Mesenteric fat pad (tissue), 1 donor: ENCODE data around the gene IL17RC. TPM values are rescaled to one million over a fixed set of nuclear protein-coding genes. Genes with fewer than 3 reads are reported as not detected.
"Not testable (repeated sequence)": the region's sequence is repeated elsewhere in the genome, so short reads cannot be mapped to it uniquely, and the experiment has no call there.

Experiments
- DNase-seq: peaks from one replicate; pipeline ENCODE4 v3.0.0-alpha.2; 2020; ENCODE audit warnings: low spot score
- total RNA-seq: library from RNA; stranded (reverse); fragmentation: NEBNext Ultra II Directional; extraction: Animal tissue kit (Norgen Biotek cat#: 25700); gene quantifications from one replicate; pipeline ENCODE4 v1.2.1, GENCODE V29; 2021
- donor health status: DM: yes; HTN: yes; CAD: no.

Gene IL17RC
- total RNA-seq, 1 donor from 2014 or later: 28.8 TPM

- no peak for DNase-seq
Measured at GRCh38 chr3:9914559-9915253, 2.2 kb upstream of the IL17RC start.

- DNase-seq: peak; percentile 92
Measured at GRCh38 chr3:9915254-9916141, 1.4 kb upstream of the IL17RC start.

- DNase-seq: no peak
Measured at GRCh38 chr3:9916346-9916733, 558 bp upstream of the IL17RC start.

GRCh38 chr3:9917820-9918219 is 922 bp downstream of the IL17RC start:
- DNase-seq: no peak

DNA sequence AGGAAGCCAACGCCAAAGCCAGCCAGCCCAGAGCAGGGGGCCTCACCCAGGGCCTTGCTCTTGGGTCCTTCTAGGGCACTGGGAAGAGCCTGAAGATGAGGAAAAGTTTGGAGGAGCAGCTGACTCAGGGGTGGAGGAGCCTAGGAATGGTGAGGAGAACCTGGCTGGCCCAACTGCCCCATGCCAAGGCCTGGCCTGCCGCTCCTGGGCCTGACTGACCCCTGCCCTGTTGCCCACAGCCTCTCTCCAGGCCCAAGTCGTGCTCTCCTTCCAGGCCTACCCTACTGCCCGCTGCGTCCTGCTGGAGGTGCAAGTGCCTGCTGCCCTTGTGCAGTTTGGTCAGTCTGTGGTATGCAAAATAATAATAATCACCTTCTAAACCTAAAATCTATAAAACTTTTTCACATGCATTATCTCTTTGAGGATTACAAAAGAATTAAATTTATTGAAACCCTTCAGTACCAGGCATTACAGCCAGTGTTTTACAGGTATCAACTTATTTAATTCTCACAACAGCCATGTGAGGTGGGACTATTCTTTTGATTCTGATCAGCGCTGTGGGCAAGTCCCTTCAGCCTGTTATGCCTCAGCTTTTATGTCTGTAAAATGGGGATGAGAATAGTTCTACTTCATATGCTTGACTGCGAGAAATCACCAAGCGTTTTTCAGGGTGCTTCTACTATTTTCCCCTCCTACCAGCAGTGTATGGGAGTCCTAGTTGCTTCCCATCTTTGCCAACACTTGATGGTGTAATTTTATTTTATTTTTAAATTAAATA is 1.6 kb downstream of the IL17RC start:
- no peak for DNase-seq

DNA sequence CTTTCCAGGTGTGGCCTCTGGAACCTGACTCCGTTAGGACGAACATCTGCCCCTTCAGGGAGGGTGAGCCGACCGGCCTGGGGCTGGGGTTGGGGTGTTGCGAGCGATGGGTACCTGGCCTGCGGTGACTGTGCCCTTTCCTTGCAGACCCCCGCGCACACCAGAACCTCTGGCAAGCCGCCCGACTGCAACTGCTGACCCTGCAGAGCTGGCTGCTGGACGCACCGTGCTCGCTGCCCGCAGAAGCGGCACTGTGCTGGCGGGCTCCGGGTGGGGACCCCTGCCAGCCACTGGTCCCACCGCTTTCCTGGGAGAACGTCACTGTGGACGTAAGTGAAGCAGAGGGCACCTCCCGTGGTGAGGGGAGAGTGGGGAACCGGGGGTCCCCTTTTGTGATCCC is 11.3 kb downstream of the IL17RC start:
- DNase-seq: no peak

DNA sequence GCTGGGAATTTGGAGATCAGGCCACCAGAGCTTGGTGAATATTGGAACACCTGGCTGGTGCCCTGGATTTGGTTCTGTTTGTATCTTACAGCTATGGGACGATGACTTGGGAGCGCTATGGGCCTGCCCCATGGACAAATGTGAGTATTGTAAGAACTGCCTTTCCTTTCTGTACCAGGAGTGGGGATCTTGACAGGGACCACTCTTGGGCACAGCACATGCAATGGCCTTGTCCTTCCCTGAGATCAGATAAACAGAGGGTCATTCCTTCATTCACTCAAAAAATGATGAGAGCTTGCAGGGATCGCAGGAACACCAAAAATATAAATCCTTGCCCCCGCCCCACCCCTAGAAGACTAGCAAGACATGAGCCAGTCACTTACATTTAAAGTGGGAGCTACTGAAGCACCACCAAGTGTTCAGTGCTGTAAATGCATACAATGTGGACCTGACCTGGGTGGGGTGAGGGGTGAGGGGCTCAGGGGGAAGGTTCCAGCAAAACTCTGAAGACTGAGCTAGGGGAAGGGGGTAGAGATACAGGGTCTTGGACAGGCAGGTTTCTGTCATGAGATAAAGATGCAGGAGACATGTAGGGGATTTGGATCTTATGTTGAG is 14.0 kb downstream of the IL17RC start:
- DNase-seq: no peak

DNA sequence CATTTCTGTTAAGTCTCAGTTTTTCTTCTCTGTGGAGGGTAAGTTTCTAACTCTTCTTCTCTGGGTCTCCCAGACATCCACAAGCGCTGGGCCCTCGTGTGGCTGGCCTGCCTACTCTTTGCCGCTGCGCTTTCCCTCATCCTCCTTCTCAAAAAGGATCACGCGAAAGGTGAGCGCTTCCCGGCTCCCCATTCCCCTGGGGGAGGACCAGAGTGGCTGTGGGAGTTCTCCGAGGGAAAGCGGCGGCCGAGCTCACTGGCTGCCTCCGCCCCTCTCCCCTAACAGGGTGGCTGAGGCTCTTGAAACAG is 15.6 kb downstream of the IL17RC start:
- DNase-seq: no peak

DNA sequence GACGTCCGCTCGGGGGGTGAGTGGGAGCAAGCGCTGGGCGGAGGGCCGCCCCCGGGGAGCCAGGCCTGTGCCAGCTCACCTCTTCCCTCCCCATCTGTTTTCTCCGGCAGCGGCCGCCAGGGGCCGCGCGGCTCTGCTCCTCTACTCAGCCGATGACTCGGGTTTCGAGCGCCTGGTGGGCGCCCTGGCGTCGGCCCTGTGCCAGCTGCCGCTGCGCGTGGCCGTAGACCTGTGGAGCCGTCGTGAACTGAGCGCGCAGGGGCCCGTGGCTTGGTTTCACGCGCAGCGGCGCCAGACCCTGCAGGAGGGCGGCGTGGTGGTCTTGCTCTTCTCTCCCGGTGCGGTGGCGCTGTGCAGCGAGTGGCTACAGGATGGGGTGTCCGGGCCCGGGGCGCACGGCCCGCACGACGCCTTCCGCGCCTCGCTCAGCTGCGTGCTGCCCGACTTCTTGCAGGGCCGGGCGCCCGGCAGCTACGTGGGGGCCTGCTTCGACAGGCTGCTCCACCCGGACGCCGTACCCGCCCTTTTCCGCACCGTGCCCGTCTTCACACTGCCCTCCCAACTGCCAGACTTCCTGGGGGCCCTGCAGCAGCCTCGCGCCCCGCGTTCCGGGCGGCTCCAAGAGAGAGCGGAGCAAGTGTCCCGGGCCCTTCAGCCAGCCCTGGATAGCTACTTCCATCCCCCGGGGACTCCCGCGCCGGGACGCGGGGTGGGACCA is 16.1 kb downstream of the IL17RC start:
- peak; percentile 95 for DNase-seq

DNA sequence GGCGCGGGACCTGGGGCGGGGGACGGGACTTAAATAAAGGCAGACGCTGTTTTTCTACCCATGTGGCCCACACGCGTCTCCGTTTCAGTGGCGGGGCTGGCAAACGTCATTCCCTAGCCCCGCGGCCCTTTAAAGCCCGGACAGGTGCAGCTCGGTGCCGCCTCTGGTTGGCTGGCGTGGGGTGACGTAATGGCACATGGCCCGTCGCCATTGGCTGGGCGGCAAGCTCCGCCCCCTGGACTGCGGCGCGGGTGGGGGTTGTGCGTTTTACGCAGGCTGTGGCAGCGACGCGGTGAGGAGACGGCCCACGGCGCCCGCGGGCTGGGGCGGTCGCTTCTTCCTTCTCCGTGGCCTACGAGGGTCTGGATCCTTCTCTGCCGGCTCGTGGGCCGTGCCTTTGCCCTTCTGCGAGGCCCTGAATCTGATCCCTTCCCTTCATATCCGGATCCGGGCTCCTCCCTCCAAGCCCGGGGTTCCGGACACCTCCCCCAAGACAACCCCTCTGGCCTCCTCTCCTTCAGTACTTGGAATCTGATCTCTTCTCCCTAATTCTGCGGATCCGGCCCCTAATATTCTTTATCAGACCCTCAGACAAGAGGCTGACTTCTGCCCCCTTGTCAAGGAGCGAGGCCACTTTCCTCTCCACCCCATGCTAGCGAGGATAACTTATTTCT is 16.8 kb downstream of the IL17RC start, which contains the start of gene CRELD1:
Gene CRELD1 (plus strand): TSS at position 274 of the 674 bp plus-strand sequence. CDS start 605 bp downstream, outside the sequence.
- DNase-seq: peak; percentile 97

DNA sequence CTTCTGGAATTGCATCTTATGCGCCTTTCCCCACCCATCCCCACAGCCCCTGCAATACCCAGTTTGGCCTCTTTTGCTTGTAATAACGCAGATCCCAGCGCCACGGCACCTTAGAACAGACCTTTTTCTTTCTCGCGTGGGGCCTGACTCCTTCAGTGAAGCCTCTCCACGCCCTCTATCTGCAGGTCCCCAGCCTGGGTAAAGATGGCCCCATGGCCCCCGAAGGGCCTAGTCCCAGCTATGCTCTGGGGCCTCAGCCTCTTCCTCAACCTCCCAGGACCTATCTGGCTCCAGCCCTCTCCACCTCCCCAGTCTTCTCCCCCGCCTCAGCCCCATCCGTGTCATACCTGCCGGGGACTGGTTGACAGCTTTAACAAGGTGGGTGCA is 17.3 kb downstream of the IL17RC start:
- no peak for DNase-seq

GRCh38 chr3:9934993-9935392 is 18.1 kb downstream of the IL17RC start:
- DNase-seq: no peak

GRCh38 chr3:9935966-9936510 is 19.1 kb downstream of the IL17RC start:
- DNase-seq: no peak

DNA sequence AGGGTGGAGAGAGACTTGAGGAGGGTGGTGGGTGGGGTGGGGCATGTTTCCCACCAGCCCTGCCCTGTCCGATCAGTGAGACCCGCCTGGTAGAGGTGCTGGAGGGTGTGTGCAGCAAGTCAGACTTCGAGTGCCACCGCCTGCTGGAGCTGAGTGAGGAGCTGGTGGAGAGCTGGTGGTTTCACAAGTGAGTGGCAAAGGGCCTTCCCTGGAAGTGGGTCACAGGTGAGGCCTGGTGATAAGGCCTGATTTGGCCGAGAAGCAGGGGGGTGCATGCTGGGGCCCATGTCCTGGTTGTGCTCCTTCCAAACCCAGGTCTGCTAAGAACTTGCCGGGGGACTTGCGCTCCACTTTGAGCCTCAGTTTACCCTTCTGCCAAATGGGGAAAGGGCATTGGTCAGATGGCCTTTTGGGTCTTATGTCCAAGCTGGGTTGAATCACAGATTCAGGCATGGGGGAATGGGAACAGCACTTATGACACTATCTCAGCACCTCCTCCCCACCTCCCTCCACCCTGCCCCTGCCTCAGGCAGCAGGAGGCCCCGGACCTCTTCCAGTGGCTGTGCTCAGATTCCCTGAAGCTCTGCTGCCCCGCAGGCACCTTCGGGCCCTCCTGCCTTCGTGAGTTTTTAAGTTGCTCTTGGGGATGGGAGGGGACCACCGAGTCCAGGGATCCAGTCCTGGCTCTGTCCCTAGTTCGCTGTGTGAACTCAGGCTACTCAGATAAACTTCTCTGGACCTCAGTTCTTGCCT is 20.8 kb downstream of the IL17RC start:
- DNase-seq: no peak

GRCh38 chr3:9938966-9939365 is 22.1 kb downstream of the IL17RC start:
- DNase-seq: no peak

DNA sequence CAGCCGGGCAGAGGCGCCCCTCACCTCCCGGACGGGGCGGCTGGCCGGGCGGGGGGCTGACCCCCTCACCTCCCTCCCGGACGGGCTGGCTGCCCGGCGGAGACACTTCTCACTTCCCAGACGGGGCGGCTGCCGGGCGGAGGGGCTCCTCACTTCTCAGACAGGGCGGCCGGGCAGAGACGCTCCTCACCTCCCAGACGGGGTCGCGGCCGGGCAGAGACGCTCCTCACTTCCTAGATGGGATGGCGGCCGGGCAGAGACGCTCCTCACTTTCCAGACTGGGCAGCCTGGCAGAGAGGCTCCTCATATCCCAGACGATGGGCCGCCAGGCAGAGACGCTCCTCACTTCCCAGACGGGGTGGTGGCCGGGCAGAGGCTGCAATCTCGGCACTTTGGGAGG is 23.0 kb downstream of the IL17RC start:
- not testable (repeated sequence) for DNase-seq

DNA sequence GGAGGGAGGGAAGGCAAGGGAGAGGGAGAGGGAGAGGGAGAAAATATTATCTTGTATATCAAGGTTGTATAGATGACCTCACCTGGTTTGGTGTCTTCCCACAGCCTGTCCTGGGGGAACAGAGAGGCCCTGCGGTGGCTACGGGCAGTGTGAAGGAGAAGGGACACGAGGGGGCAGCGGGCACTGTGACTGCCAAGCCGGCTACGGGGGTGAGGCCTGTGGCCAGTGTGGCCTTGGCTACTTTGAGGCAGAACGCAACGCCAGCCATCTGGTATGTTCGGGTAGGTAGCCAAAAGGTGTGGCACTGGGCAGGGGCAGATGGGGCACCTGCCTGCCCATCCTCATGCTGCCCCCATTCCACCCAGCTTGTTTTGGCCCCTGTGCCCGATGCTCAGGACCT is 23.8 kb downstream of the IL17RC start:
- no peak for DNase-seq

DNA sequence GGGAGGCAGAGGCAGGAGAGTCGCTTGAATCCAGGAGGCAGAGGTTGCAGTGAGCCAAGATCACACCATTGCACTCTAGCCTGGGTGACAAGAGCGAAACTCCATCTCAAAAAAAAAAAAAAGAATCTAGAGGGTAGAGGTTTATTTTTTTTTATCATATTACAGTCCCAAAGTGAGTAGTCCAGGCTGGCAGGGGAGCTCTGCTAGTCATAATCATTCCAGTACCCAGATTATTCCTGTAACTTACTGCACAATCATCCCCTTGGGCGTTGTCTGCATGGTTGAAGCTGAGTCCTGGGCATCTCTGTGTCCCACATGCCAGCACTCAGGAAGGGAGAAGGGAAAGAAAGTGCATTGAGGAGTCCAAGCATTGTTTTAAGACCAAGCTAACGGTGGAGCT is 25.3 kb downstream of the IL17RC start:
- DNase-seq: no peak
